Thyroid gland (tissue), 4 donors: ENCODE data around the gene DOCK10. TPM values are rescaled to one million over a fixed set of nuclear protein-coding genes. Genes with fewer than 3 reads are reported as not detected.

Experiments
- DNase-seq, 2 donors: peaks; one replicate each; pipeline ENCODE4 v3.0.0-alpha.2; 2019
- H3K27ac ChIP-seq, 3 donors: fragments of 200-600 bp; sonication (generic); 1 replicate in 2 of 3; 2 replicates in 1 of 3; pipeline ENCODE4 v1.5.1; 2016 to 2019; ENCODE audit warnings: mild to moderate bottlenecking in 1 of 3, moderate library complexity in 1 of 3
- H3K27me3 ChIP-seq: fragments of 200-600 bp; sonication (generic); one replicate; pipeline ENCODE4 v1.5.1; 2019
- H3K36me3 ChIP-seq, 2 donors: fragments of 200-600 bp; sonication (generic); one replicate each; pipeline ENCODE4 v1.5.1; 2016 to 2019
- H3K4me1 ChIP-seq, 2 donors: fragments of 200-600 bp; sonication (generic); one replicate each; pipeline ENCODE4 v1.5.1; 2017 to 2019
- H3K4me3 ChIP-seq, 3 donors: fragments of 200-600 bp; sonication (generic); replicated peaks in 1 of 3; 1 replicate in 2 of 3; 2 replicates in 1 of 3; pipeline ENCODE4 v1.5.1; 2016; ENCODE audit warnings: mild to moderate bottlenecking in 1 of 3
- H3K9me3 ChIP-seq: fragments of 200-600 bp; sonication (generic); one replicate; pipeline ENCODE4 v1.5.1; 2017
- CTCF ChIP-seq, 6 experiments: fragments of 200-600 bp in 3 of 6; fragments of 450-650 bp in 3 of 6; sonication (generic) in 3 of 6; IDR thresholded peaks; one replicate each; pipeline ENCODE4 v1.5.1; 2016 to 2019; ENCODE audit warnings: antibody characterized with exemption in 6 of 6, mild to moderate bottlenecking in 2 of 6, inconsistent platforms in 1 of 6, moderate library complexity in 1 of 6
- POLR2A ChIP-seq, 2 donors: fragments of 450-650 bp; IDR thresholded peaks; one replicate each; pipeline ENCODE4 v1.6.1; 2017; ENCODE audit warnings: antibody characterized with exemption in 2 of 2, mild to moderate bottlenecking in 2 of 2, moderate library complexity in 1 of 2
- WGBS, 2 donors: methylation state at CpG; one replicate each; pipeline ENCODE4 v1.1.5; 2017; 5-methylcytosine and 5-hydroxymethylcytosine counted together
- intact Hi-C: fragments of 100-400 bp; cut with DNase I; formaldehyde crosslinking; loops from one replicate; pipeline ENCODE4 v1.15.1; 2023
- total RNA-seq, 4 donors: library from RNA; depleted of rRNA; stranded (reverse); fragments of >200 nt; gene quantifications; one replicate each; pipeline ENCODE4 v1.2.3, GENCODE V29; 2016

Gene DOCK10
- total RNA-seq, 4 donors from 2014 or later, result 4.6 to 8.9 (median 7.1) TPM

GRCh38 chr2:224861266-224861665 is 181.0 kb downstream of the DOCK10 start:
- H3K36me3 ChIP-seq, result no peaks in the 10 kb centered on the region
- WGBS, 2 donors, result 83 to 89% methylated on average over 4 of the region's 4 CpGs
- H3K27me3 ChIP-seq, result no peaks in the 10 kb centered on the region
- peaks cover 0 to 2% of the 10 kb centered on the region in 2 donors for H3K4me1 ChIP-seq
- intact Hi-C loops, result no loop called here
- H3K9me3 ChIP-seq, result no peaks in the 10 kb centered on the region
- H3K4me3 ChIP-seq, result no peak overlapping the region
- no peak overlapping the region for H3K27ac ChIP-seq
- no peak for DNase-seq
- no peak for TF ChIP-seq CTCF (IDR thresholded peaks at IDR 0.05)
- no peak for TF ChIP-seq POLR2A (IDR thresholded peaks at IDR 0.05)

- DNase-seq, result no peak
- Histone ChIP-seq H3K27ac (no peak overlapping the region), H3K36me3 (no peaks in the 10 kb centered on the region), H3K27me3 (no peaks in the 10 kb centered on the region), H3K4me1 (peaks cover 0 to 2% of the 10 kb centered on the region in 2 donors), H3K9me3 (no peaks in the 10 kb centered on the region), H3K4me3 (no peak overlapping the region)
- TF ChIP-seq POLR2A (IDR thresholded peaks at IDR 0.05), result no peak
- intact Hi-C loops, result no loop called here
These were observed 181.5 kb downstream of the DOCK10 start for GRCh38 chr2:224860786-224861185.

- H3K27ac ChIP-seq, result no peak overlapping the region
- intact Hi-C loops, result no loop called here
- TF ChIP-seq CTCF (IDR thresholded peaks at IDR 0.05), result no peak
- no peak for TF ChIP-seq POLR2A (IDR thresholded peaks at IDR 0.05)
- no peaks in the 10 kb centered on the region for H3K36me3 ChIP-seq
- no peaks in the 10 kb centered on the region for H3K27me3 ChIP-seq
- H3K4me1 ChIP-seq, result no peaks in the 10 kb centered on the region
- H3K4me3 ChIP-seq, result no peak overlapping the region
- H3K9me3 ChIP-seq, result no peaks in the 10 kb centered on the region
- WGBS, 2 donors, result 87 to 88% methylated on average over 12 of the region's 12 CpGs
- no peak for DNase-seq
These were observed 190.5 kb downstream of the DOCK10 start for GRCh38 chr2:224851811-224852210.

- intact Hi-C loops, result no loop called here
- Histone ChIP-seq H3K36me3 (no peaks in the 10 kb centered on the region), H3K27ac (no peak overlapping the region), H3K4me3 (no peak overlapping the region), H3K4me1 (no peaks in the 10 kb centered on the region), H3K27me3 (no peaks in the 10 kb centered on the region), H3K9me3 (no peaks in the 10 kb centered on the region)
- WGBS, 2 donors, result 93 to 97% methylated on average over 1 of the region's 1 CpG
- DNase-seq, result no peak
- TF ChIP-seq POLR2A (IDR thresholded peaks at IDR 0.05), result no peak
- no peak for TF ChIP-seq CTCF (IDR thresholded peaks at IDR 0.05)
These were observed 192.2 kb downstream of the DOCK10 start for GRCh38 chr2:224850081-224850480.

- no peak for DNase-seq
- no peaks in the 10 kb centered on the region for H3K9me3 ChIP-seq
- H3K4me3 ChIP-seq, result no peak overlapping the region
- WGBS, 2 donors, result 70 to 74% methylated on average over 6 of the region's 6 CpGs
- no peaks in the 10 kb centered on the region for H3K4me1 ChIP-seq
- intact Hi-C loops, result no loop called here
- no peaks in the 10 kb centered on the region for H3K36me3 ChIP-seq
- no peak overlapping the region for H3K27ac ChIP-seq
- TF ChIP-seq POLR2A (IDR thresholded peaks at IDR 0.05), result no peak
- TF ChIP-seq CTCF (IDR thresholded peaks at IDR 0.05), result peak in 1 of 6 experiments; percentile 26
- H3K27me3 ChIP-seq, result no peaks in the 10 kb centered on the region
These were observed 193.0 kb downstream of the DOCK10 start for GRCh38 chr2:224849264-224849663.
